ENCODE data around the gene APOBEC3C. TPM values are rescaled to one million over a fixed set of nuclear protein-coding genes. Genes with fewer than 3 reads are reported as not detected.
A peak's percentile ranks its signal among the peaks of the same experiment; 100 is the strongest.
"Not testable (repeated sequence)": the region's sequence is repeated elsewhere in the genome, so short reads cannot be mapped to it uniquely, and the experiment has no call there.

APOBEC3C gene
- polyA plus RNA-seq, 12 donors: 3.7 to 23.8 (median 5.1) TPM; not detected in 1

- no peak for DNase-seq
These were observed 3.7 kb downstream of the APOBEC3C start for GRCh38 chr22:39017596-39018365.

GRCh38 chr22:39020021-39020651, 6.1 kb downstream of the APOBEC3C start:
- DNase-seq: not testable (repeated sequence)

- no peak for DNase-seq
These were observed 7.6 kb downstream of the APOBEC3C start for GRCh38 chr22:39021552-39022250.

DNA sequence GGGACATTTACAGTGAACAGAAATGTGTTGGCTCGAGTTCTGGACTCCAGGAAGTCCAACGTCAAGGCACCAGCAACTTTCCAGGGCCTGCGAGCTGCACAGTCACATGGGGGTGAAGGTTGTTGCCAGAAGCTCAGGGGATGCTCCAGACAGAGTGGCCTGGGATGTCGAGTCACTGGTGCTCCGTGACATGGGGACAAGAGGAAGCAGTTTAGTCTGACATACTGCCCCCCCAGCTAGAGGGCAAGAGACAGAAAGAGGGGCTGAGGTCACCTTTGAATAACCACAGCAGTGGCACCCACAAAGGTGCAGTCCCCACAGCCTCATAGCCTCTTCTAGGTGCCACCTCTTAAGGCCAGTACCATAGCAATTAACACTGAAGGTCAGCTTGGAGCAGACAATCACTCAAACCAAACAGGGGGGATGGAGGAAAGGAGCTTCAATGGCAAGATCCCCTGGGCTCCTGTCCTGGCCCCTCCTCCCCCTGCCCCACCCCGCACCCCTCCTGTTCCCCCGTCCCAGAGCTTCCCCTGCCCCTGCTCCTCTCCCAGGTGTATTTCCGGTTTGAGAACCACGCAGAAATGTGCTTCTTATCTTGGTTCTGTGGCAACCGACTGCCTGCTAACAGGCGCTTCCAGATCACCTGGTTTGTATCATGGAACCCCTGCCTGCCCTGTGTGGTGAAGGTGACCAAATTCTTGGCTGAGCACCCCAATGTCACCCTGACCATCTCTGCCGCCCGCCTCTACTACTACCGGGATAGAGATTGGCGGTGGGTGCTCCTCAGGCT, 10.7 kb downstream of the APOBEC3C start:
- DNase-seq: no peak

DNA sequence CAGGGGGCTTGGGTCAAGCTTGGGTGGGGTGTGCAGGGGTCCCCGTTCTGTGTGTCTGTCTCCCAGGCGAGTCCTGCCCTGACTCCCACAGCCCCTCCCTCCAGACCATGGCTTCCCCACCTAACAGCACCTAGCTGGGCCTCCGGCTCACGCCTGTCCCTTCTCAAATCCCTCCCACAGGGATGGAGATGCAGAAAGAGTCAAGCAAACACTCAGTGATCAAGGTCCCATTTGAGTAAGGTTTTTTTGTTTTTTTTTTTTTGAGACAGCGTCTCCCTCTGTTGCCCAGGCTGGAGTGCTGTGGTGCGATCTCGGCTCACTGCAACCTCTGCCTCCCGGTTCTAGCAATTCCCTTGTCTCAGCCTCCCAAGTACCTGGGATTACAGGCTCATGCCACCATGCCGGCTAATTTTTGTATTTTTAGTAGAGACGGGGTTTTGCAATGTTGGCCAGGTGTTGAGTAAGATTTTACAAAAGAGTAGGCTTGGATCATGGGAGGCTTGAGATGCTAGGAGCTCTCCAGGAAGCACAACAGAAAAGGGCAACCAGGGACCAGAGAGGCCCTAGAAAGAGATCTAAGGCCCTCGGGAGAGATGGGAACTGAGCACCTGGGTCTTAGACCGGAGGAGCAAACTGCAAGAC, 12.6 kb downstream of the APOBEC3C start:
- no peak for DNase-seq

DNA sequence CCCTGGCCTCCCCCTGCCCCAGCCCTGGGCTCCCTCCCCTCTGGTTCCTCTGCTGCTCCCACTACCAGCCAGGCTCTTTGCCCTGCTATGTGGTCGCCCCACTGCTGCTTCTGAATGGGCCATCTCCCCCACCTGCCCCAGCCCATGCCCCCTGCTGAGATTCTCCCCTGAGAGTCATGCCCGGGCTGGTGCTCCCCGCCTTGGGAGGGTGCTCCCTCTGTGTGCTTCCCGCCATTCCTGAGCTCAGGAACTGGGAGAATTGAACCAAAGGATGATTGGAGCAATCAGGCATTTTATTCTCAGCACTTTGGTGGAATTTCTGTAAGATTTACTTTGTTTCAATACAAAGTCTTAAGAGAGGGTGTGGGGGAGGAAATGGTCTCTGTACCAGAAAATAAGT, 13.7 kb downstream of the APOBEC3C start:
- no peak for DNase-seq

GRCh38 chr22:39028281-39028680, 14.2 kb downstream of the APOBEC3C start:
- no peak for DNase-seq

- DNase-seq: no peak
These were observed 15.2 kb downstream of the APOBEC3C start for GRCh38 chr22:39029227-39029626.

DNA sequence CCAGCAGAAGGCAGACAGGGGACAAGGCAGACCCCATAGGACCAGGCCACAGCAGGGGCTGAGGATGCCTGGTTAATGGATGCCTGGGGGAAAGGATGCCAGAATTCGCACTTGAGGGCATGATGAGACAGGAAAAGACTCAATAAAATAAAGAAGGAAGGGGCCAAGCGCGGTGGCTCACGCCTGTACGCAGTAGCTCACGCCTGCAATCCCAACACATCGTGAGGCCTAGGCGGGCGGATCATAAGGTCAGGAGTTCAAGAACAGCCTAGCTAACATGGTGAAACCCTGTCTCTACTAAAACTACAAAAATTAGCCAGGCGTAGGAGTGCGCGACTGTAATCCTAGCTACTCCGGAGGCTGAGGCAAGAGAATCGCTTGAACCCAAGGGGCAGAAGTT, 16.6 kb downstream of the APOBEC3C start:
- no peak for DNase-seq

- not testable (repeated sequence) for DNase-seq
These were observed 17.6 kb downstream of the APOBEC3C start for GRCh38 chr22:39031434-39032295.

- DNase-seq: not testable (repeated sequence)
These were observed 23.0 kb downstream of the APOBEC3C start for GRCh38 chr22:39037071-39037470.

GRCh38 chr22:39039306-39040126, 25.5 kb downstream of the APOBEC3C start:
- DNase-seq: no peak

GRCh38 chr22:39040155-39040537, 26.1 kb downstream of the APOBEC3C start:
- DNase-seq: not testable (repeated sequence)

DNA sequence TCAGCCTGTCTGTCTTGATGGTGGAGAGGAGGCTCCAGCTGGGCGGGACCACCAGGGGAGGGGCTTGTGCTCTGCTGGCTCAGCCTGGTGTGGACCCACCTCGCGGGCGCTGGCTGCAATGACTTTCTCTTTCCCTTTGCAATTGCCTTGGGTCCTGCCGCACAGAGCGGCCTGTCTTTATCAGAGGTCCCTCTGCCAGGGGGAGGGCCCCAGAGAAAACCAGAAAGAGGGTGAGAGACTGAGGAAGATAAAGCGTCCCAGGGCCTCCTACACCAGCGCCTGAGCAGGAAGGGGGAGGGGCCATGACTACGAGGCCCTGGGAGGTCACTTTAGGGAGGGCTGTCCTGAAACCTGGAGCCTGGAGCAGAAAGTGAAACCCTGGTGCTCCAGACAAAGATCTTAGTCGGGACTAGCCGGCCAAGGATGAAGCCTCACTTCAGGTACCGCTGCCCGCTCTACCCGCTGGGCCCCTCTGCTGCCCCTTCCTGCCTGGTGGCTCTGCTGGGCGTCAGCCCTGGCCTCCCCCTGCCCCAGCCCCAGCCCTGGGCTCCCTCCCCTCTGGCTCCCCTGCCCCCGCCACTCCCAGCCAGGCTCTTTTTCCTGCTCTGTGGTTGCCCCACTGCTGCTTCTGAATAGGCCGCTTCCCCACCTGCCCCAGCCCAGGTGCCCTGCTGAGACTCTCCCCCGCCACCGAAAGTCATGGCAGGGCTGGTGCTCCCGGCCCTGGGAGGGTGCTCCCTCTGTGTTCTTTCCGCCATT, 26.7 kb downstream of the APOBEC3C start, which contains the start of gene APOBEC3F:
Gene APOBEC3F (plus strand): TSS at position 327 of the 759 bp plus-strand sequence. CDS start 97 bp downstream, at position 424.
- peak; percentile 25 for DNase-seq

DNA sequence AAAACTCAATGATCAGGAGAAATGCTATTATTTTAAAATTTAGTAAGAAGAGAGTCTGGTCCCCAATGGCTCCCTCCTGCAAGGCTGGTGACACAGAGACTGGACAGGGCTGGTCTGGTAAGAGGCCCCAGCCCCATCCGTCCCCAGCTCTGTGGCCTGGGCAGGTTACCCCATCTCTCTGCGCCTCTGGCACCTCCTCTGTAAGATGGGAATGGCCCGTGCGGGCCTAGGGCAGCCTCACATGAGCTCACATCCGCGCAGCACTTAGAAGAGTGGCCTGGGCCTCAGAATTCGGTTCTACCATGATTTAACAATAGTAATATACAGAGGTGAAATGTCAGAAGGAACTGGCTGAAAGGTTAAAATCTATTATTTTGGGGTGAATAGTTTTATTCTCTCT, 27.9 kb downstream of the APOBEC3C start:
- no peak for DNase-seq

GRCh38 chr22:39043063-39043462, 29.0 kb downstream of the APOBEC3C start:
- not testable (repeated sequence) for DNase-seq

- DNase-seq: not testable (repeated sequence)
These were observed 31.1 kb downstream of the APOBEC3C start for GRCh38 chr22:39045136-39045535.

GRCh38 chr22:39049486-39049885, 35.4 kb downstream of the APOBEC3C start:
- DNase-seq: not testable (repeated sequence)

Measured in muscle of arm (tissue), 12 donors.